GM12892 (cell line): Measurements from ENCODE around the gene TRIM27.

ENCODE experiments used
- POLR2A ChIP-seq: IDR thresholded peaks from 2 replicates; pipeline ENCODE4 v1.6.1; 2011; ENCODE audit warnings: low read depth, low read length, control low read depth
- POLR2AphosphoS5 ChIP-seq: IDR thresholded peaks from 2 replicates; pipeline ENCODE4 v1.6.1; 2011; ENCODE audit warnings: low read depth, low read length, control low read depth

DNA sequence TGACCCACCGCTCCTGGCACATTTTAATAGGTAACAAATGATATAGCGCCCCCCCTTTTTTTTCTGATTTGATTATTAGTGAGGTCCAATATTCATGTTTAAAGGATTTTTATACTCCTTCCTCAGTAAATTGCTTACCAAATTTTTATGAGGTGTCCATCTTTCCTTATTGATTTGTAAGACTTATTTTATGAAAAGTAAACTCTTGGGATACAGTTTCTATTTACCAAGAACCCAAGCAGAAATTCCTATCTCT, 25.1 kb downstream of the TRIM27 start:
- TF ChIP-seq POLR2AphosphoS5 (no peak), POLR2A (no peak)
